ENCODE measurements around the gene FAM13B.
A peak's percentile ranks its signal among the peaks of the same experiment; 100 is the strongest.
"Not testable (repeated sequence)": the region's sequence is repeated elsewhere in the genome, so short reads cannot be mapped to it uniquely, and the experiment has no call there.

FAM13B gene

GRCh38 chr5:138033907-138034306 lies 1.0 kb upstream of the FAM13B start:
- no peak for DNase-seq

GRCh38 chr5:138033386-138033808 lies 518 bp upstream of the FAM13B start:
- DNase-seq, result no peak

GRCh38 chr5:138032028-138032571 lies 779 bp downstream of the FAM13B start:
- peak; percentile 60 for DNase-seq

GRCh38 chr5:138029944-138030343 lies 2.9 kb downstream of the FAM13B start:
- no peak for DNase-seq

GRCh38 chr5:138029501-138029900 lies 3.4 kb downstream of the FAM13B start:
- no peak for DNase-seq

GRCh38 chr5:138028971-138029365 lies 3.9 kb downstream of the FAM13B start:
- DNase-seq, result no peak

- not testable (repeated sequence) for DNase-seq
Observed at GRCh38 chr5:138028262-138028970, 4.5 kb downstream of the FAM13B start.

GRCh38 chr5:138026793-138027192 lies 6.1 kb downstream of the FAM13B start:
- DNase-seq, result not testable (repeated sequence)

- DNase-seq, result no peak
Observed at GRCh38 chr5:138025285-138025684, 7.6 kb downstream of the FAM13B start.

GRCh38 chr5:138024117-138024516 lies 8.8 kb downstream of the FAM13B start:
- no peak for DNase-seq

GRCh38 chr5:138022912-138023311 lies 10.0 kb downstream of the FAM13B start:
- DNase-seq, result no peak

GRCh38 chr5:138021771-138022170 lies 11.1 kb downstream of the FAM13B start:
- DNase-seq, result no peak

- DNase-seq, result no peak
Observed at GRCh38 chr5:138018849-138019248, 14.0 kb downstream of the FAM13B start.

GRCh38 chr5:138015916-138016315 lies 17.0 kb downstream of the FAM13B start:
- no peak for DNase-seq

GRCh38 chr5:138011991-138012390 lies 20.9 kb downstream of the FAM13B start:
- DNase-seq, result no peak

GRCh38 chr5:138000102-138000723 lies 32.7 kb downstream of the FAM13B start:
- no peak for DNase-seq

- DNase-seq, result no peak
Observed at GRCh38 chr5:137997726-137998213, 35.1 kb downstream of the FAM13B start.

- no peak for DNase-seq
Observed at GRCh38 chr5:137995749-137996128, 37.1 kb downstream of the FAM13B start.

- no peak for DNase-seq
Observed at GRCh38 chr5:137995077-137995748, 37.7 kb downstream of the FAM13B start.

- no peak for DNase-seq
Observed at GRCh38 chr5:137994556-137994955, 38.3 kb downstream of the FAM13B start.

GRCh38 chr5:137989419-137989818 lies 43.5 kb downstream of the FAM13B start:
- DNase-seq, result no peak

GRCh38 chr5:137975208-137975607 lies 57.7 kb downstream of the FAM13B start:
- DNase-seq, result no peak

GRCh38 chr5:137970384-137970783 lies 62.5 kb downstream of the FAM13B start:
- not testable (repeated sequence) for DNase-seq

- no peak for DNase-seq
Observed at GRCh38 chr5:137960819-137961218, 72.1 kb downstream of the FAM13B start.

Measured in CD4-positive, alpha-beta T cell treated with Interferon gamma for 1 hour (primary cell).